HEK293 (cell line): ENCODE results near the gene LGALS3BP.

ENCODE experiments used
- ZNF140 ChIP-seq: fragments of 450-650 bp; formaldehyde crosslinking; IDR thresholded peaks from 2 replicates; pipeline ENCODE4 v1.5.1; 2016; ENCODE audit warnings: missing biosample characterization, missing genetic modification characterization
- ZNF549 ChIP-seq: fragments of 450-650 bp; IDR thresholded peaks from 2 replicates; pipeline ENCODE4 v1.5.1; 2018; ENCODE audit warnings: missing biosample characterization, missing genetic modification characterization, mild to moderate bottlenecking, inconsistent platforms, moderate library complexity
- TF ChIP-seq, protein P1 (sequence below): fragments of 450-650 bp; formaldehyde crosslinking; IDR thresholded peaks from 2 replicates; pipeline ENCODE4 v1.5.1; 2016; ENCODE audit warnings: missing biosample characterization, missing genetic modification characterization

DNA sequence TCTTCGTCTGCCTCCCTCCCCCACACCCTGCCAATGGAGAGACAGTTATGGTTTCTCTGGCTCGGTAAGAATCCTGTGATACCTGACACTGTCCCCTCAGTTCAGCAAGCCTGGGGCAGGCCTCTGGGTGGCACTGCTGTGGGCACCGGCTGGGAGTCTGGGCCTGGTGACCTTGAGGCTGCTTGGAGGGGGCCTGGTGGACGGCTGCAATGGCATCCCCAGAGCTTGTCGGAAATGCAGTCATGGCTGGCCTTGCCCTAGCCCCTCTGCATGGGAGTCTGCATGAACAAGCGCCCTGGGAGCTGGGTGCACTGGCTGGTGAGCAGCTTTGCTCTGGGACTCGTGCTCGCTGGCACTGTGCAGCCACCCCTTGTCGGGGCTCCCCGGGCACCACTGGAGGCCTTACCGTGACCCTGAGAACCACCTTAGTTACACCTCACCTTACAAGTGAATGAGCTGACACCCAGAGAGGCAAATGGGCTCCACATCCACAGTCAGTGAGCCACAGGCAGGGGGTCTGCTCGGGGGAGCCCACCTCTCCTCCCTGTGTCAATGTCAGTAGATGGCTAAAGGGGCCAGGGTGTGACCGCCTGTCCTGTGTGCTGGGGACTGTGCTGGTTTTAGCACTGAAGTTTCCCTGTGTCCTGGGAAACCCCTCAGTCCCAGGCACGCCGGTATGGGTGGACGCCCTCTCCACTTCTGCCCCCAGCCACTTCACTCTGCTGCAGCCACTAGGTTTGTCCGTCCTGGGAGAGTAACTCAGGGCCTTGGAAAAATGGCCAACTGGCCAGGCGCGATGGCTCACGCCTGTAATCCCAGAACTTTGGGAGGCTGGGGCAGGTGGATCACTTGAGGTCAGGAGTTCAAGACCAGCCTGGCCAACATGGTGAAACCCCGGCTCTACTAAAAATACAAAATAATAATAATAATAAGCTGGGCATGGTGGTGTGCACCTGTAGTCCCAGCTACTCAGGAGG is 1.4 kb downstream of the LGALS3BP start:
- no peak for TF ChIP-seq ZNF140
- TF ChIP-seq ZNF549 (tag by site-specific recombination): no peak
- TF ChIP-seq, protein P1, sequence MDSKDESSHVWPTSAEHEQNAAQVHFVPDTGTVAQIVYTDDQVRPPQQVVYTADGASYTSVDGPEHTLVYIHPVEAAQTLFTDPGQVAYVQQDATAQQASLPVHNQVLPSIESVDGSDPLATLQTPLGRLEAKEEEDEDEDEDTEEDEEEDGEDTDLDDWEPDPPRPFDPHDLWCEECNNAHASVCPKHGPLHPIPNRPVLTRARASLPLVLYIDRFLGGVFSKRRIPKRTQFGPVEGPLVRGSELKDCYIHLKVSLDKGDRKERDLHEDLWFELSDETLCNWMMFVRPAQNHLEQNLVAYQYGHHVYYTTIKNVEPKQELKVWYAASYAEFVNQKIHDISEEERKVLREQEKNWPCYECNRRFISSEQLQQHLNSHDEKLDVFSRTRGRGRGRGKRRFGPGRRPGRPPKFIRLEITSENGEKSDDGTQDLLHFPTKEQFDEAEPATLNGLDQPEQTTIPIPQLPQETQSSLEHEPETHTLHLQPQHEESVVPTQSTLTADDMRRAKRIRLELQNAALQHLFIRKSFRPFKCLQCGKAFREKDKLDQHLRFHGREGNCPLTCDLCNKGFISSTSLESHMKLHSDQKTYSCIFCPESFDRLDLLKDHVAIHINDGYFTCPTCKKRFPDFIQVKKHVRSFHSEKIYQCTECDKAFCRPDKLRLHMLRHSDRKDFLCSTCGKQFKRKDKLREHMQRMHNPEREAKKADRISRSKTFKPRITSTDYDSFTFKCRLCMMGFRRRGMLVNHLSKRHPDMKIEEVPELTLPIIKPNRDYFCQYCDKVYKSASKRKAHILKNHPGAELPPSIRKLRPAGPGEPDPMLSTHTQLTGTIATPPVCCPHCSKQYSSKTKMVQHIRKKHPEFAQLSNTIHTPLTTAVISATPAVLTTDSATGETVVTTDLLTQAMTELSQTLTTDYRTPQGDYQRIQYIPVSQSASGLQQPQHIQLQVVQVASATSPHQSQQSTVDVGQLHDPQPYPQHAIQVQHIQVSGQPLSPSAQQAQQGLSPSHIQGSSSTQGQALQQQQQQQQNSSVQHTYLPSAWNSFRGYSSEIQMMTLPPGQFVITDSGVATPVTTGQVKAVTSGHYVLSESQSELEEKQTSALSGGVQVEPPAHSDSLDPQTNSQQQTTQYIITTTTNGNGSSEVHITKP (tag by site-specific recombination): no peak
